ENCODE data around the gene F8A2. TPM values are rescaled to one million over a fixed set of nuclear protein-coding genes. Genes with fewer than 3 reads are reported as not detected.
A peak's percentile ranks its signal among the peaks of the same experiment; 100 is the strongest.
"Not testable (repeated sequence)": the region's sequence is repeated elsewhere in the genome, so short reads cannot be mapped to it uniquely, and the experiment has no call there.

Gene F8A2
- not detected for polyA plus RNA-seq (ENCODE audit: insufficient read length)
- long read RNA-seq, donor 1, transcript F8A2-201 (1 exons, 1,116 nt) = major isoform, 11 of 11 reads
- long read RNA-seq, donor 1, partial matches to known transcripts = 0 of 11 reads
- long read RNA-seq, donor 1, other reads (novel, unspliced or antisense) = 0 of 11 reads
- long read RNA-seq, donor 2, transcript F8A2-201 (1 exons, 1,116 nt) = major isoform, 5 of 5 reads
- long read RNA-seq, donor 2, partial matches to known transcripts = 0 of 5 reads
- long read RNA-seq, donor 2, other reads (novel, unspliced or antisense) = 0 of 5 reads
- long read RNA-seq, donor 3, partial matches to known transcripts = 0 of 2 reads
- long read RNA-seq, donor 3, other reads (novel, unspliced or antisense) = 0 of 2 reads
- long read RNA-seq, donor 4, partial matches to known transcripts = 0 of 1 reads
- long read RNA-seq, donor 4, other reads (novel, unspliced or antisense) = 0 of 1 reads
- long read RNA-seq, donor 5, transcript F8A2-201 (1 exons, 1,116 nt) = major isoform, 9 of 9 reads
- long read RNA-seq, donor 5, partial matches to known transcripts = 0 of 9 reads
- long read RNA-seq, donor 5, other reads (novel, unspliced or antisense) = 0 of 9 reads
- long read RNA-seq, donor 6, transcript F8A2-201 (1 exons, 1,116 nt) = major isoform, 5 of 5 reads
- long read RNA-seq, donor 6, partial matches to known transcripts = 0 of 5 reads
- long read RNA-seq, donor 6, other reads (novel, unspliced or antisense) = 0 of 5 reads
- long read RNA-seq, donor 7, transcript F8A2-201 (1 exons, 1,116 nt) = major isoform, 5 of 5 reads
- long read RNA-seq, donor 7, partial matches to known transcripts = 0 of 5 reads
- long read RNA-seq, donor 7, other reads (novel, unspliced or antisense) = 0 of 5 reads
- long read RNA-seq, donor 8, transcript F8A2-201 (1 exons, 1,116 nt) = major isoform, 5 of 5 reads
- long read RNA-seq, donor 8, partial matches to known transcripts = 0 of 5 reads
- long read RNA-seq, donor 8, other reads (novel, unspliced or antisense) = 0 of 5 reads

GRCh38 chrX:155381843-155382528 is at the start of gene F8A2:
F8A2 (plus strand) TSS chrX:155382095; CDS start chrX:155382115, 20 bp downstream.
- DNase-seq = not testable (repeated sequence)

GRCh38 chrX:155333544-155334100 is 48.3 kb upstream of the F8A2 start:
- no peak for DNase-seq

DNA sequence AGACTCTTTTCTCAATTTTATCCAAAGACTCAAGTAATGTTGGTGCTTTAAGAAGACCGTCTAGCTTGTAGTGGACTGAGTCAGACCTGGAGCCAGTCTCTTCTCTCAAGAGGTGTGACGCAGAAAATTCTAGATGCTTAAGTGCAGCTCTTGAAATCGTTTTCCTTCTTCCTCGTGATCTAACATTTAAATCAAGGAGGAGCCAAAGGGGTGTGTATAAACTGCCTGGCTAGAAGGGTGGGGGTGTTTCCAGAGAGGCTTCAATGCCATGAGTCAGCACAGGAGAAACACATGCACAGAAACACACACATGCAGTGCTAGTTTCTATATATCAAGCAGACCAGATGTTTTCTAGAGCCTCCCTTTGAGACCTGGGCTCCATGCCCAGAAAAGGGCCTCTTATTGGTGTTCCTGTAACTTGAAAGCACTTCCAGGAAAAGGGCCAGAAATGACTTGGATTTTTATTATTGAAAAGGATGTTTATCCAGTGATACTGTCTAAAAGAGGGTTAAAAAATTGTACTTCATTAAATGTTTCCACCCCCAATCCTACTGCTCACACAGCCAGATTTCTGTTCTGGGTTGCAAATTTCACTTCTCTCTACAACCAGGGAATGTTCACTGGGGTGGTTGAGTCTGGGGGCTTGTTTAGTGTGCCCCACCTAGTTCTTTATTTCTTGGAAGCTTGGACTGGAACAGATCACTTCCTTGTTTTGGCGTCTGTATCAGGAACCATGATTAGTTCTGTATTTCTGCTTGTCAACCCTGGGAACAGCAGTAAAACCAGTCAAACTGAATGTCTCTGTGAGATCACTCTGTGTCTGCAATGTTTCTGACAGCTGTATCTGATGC is 47.2 kb upstream of the F8A2 start, which contains the start of gene CLIC2:
Gene CLIC2, minus strand, starts transcription at position 129 of the 851 bp plus-strand sequence. CDS start 187 bp downstream, outside the sequence.
- DNase-seq = peak; percentile 20

- DNase-seq = not testable (repeated sequence)
Measured at GRCh38 chrX:155335337-155335712, 46.6 kb upstream of the F8A2 start.

DNA sequence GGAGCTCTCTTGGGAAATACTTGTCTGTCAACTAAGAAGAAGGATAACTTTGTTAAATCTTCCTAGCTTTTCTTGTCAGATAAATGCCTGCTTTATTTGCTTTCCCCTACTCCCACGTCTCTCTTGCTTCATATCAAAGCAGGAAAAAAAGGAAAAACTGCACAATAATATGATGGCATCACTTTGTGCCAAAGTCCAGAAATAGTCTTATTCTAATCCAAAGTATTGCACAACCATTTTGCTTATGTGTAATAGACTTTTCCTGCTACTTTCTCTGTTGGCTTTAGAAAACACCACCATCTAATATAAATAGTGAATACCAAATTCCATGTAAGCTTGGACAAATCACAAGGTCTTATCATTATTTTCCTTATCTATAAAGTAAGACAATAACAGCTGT is 36.2 kb upstream of the F8A2 start:
- not testable (repeated sequence) for DNase-seq

GRCh38 chrX:155349448-155349847 is 32.4 kb upstream of the F8A2 start:
- DNase-seq = not testable (repeated sequence)

GRCh38 chrX:155363712-155364111 is 18.2 kb upstream of the F8A2 start:
- not testable (repeated sequence) for DNase-seq

DNA sequence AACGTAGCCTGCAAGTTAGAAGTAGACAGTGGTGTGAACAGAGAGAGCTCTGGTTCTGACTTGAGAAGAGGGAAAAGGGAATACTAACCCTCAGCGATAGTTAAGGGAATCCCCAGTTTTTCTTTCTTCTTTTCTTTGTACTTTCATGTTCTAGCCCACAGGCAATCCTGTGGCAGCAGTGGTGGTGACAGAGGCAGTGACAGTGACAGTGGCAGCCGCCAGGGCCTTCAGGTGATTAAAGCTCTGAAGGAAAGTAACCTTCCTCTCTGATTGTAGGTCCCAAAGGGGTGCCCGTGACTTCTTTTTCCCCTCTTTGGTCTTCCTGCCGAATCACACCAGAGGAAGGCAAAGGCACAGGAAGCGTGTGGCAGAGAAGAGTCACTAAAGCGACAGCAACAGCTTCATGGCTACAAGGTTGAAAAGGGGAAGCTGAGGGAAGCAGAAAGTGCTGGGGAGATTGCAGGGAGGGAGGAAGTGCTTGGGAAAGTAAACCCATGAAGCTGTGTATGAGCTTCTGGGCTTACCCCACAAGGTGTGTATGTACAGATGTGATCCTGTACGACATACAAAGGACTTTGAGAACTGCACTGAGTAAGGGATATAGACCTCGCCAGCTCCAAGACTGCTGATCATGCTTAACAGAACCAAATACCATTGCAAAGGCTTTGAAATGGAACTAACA is 8.0 kb upstream of the F8A2 start:
- DNase-seq = not testable (repeated sequence)

GRCh38 chrX:155379802-155380201 is 2.1 kb upstream of the F8A2 start:
- not testable (repeated sequence) for DNase-seq

GRCh38 chrX:155382529-155382967 is 653 bp downstream of the F8A2 start:
- not testable (repeated sequence) for DNase-seq

DNA sequence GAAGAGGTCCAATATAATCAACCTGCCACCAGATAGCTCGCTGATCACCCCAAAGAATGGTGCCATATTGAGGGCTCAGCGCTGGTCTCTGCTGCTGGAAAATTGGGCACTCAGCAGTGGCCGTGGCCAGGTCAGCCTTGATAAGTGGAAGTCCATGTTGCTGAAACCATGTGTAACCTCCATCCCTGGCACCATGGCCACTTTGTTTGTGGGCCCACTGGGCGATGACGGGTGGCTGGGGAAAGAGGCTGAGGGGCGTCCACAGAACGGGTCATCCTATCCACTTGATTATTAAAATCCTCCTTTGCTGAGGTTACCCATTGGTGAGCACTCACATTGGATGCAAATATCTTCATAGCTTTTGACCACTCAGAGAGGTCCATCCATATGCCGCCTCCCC is 7.7 kb downstream of the F8A2 start:
- no peak for DNase-seq

DNA sequence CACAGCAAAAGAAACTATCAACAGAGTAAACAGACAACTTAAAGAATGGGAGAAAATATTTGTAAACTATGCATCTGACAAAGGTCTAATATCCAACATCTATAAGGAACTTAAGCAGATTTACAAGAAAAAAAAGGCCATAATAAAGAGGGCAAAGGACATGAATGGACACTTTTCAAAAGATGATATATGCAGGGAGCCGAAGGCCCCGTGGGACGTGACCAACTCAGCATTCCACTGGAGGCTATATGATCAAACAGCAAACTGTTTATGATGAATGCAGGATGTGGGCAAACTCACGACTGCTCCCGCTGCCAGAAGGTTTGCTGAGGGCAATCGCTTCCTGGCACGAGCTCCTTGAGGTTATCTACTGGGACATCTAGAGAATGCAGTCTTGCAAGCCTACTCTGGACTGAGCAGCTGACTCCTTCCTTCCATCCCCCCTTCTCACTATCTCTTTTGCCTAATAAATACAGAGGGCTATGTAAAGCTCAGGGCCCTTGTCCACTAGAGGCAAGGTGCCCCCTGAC is 12.9 kb downstream of the F8A2 start:
- not testable (repeated sequence) for DNase-seq

DNA sequence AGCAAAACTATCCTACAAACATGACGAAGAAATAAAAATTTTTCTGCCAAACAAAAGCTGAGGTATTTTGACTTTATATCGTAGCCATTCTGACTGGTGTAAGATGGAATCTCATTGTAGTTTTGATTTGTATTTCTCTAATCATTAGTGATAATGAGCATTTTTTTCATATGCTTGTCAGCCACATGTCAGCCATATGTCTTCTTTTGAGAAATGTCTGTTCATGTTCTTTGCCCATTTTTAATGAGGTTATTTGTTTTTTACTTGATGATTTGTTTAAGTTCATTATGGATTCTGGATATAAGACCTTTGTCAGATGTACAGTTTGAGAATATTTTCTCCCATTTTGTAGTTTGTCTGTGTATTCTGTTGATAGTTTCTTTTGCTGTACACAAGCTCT is 24.5 kb downstream of the F8A2 start:
- DNase-seq = no peak

DNA sequence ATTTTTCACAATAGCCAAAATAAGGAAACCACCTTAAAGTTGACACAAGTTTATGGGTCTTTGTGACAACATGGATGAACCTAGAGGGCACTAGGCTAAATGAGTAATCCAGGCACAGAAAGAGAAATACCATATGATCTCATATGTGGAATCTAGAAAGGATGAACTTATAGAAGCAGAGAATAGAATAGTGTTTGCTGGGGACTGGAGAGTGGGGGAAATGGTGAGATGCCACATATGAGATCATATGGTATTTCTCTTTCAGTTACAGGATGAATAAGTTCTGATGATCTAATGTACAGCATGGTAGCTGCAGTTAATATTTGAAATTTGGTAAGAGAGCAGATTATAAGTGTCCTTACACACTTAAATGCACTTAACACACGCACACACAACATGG is 35.9 kb downstream of the F8A2 start:
- DNase-seq = no peak

Other genes with a start within 250 kb of the F8A2 start
- 84.8 TPM for gene VBP1, start 165.6 kb upstream of the F8A2 start, polyA plus RNA-seq (ENCODE audit: insufficient read length)
- 4.0 TPM for gene RAB39B, start 117.6 kb upstream of the F8A2 start, polyA plus RNA-seq (ENCODE audit: insufficient read length)
- 3.3 TPM for gene CLIC2, start 47.5 kb upstream of the F8A2 start, polyA plus RNA-seq (ENCODE audit: insufficient read length)
- gene F8A3, start 76.5 kb downstream of the F8A2 start, polyA plus RNA-seq (ENCODE audit: insufficient read length) = not detected
- gene SPRY3, start 230.5 kb downstream of the F8A2 start, polyA plus RNA-seq (ENCODE audit: insufficient read length) = 2.8 TPM
- 29.1 TPM for gene TMLHE, start 230.9 kb downstream of the F8A2 start, polyA plus RNA-seq (ENCODE audit: insufficient read length)